CD1c-positive myeloid dendritic cell (primary cell): ENCODE data around the gene ASL.
A peak's percentile ranks its signal among the peaks of the same experiment; 100 is the strongest.
"Not testable (repeated sequence)": the region's sequence is repeated elsewhere in the genome, so short reads cannot be mapped to it uniquely, and the experiment has no call there.

Experiments used
- DNase-seq: peaks from one replicate; pipeline ENCODE4 v3.0.0-alpha.2; 2016; ENCODE audit errors: extremely low spot score

Gene ASL

DNA sequence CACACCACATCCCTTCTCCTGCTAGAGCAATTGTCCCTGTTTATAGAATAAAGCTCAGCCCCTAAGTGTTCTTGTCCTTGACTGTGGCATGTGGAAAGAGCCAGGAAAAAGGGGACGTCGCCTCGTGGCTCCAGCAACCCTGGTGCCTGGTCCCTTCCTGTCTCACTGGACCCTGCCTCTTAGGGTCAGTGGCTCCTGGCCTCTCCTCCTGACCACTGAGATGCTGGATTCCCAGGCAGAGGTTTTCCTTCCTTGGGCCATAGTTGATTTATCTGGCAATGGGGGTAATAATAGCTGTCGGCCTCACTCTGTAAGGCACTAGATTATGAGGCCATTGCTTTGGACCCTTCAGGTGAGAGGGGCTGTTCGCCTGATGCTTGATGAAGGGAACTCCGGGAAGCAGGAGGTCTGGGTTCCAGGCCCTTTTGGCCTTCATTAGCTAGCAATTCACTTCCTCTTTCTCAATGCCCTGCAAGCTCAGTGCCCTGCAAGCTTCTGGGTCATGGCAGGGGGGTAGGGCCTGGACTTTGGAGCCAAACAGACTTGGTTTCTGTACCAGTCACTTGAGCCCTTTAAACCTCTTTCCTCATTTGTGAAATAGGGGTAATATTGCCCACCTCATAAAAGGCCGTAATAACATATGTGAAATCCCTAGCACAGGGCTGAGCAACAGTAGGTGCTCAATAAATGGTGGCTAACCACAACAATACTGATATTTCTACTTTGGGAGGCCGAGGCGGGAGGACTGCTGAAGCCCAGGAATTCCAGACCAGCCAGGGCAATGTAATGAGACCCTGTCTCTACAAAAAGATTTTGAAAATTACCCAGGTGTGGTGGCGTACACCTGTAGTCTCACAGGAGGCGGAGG, 1.1 kb downstream of the ASL start:
- DNase-seq: peak; percentile 29

DNA sequence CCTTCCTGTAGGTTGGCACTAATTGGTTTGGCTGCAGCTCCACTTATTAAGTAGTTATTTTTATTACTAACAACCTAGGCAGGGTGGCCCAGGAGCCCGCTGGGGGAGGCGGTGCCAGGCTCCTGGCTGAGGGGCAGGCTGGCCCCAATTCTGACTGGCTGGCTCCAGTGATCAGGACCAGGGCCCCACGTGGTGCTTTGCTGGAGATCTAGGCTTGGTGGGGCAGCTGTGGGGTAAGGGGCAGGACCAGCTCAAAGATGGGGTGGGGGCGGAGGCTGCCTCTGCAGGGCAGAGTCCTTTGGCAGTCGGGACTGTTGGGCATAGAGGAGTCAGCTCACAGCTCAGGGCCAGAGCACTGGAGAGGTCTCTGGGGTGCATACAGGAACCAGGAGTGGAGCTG, 2.4 kb downstream of the ASL start:
- DNase-seq: no peak

DNA sequence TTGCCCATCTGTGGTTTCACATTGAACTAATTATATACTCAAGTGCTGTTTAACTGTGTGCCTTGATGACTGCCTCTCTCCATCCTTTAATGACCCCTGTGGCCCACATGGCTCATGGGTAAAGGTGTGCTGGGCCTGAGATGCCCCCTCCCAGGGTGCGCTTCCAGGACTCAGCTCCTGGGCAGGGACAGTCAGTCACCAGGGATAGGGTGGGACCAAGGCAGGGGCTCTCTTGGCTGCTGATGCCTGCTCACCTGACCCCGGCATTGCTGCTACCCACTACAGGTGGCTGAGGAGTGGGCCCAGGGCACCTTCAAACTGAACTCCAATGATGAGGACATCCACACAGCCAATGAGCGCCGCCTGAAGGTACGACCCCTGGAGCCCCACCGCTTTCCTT, 6.5 kb downstream of the ASL start:
- DNase-seq: no peak

DNA sequence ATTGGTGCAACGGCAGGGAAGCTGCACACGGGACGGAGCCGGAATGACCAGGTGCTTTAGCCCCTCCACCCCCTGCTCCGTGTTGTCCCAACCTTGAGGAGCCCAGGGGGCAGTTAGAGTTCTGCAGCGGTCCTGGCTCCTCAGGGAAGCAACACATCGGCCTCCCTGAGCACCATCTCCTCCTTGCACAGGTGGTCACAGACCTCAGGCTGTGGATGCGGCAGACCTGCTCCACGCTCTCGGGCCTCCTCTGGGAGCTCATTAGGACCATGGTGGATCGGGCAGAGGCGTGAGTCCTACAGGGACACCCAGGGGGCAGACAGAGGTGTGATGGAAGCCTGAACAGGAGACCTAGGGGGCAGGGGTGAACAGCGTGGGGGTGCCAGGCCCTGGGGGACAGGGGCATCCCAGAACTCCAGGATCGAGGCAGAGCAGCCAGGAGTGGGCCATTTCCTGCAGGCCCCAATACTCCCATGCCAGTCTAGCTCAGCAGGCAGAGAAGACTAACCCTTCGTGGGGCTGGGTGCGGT, 7.3 kb downstream of the ASL start:
- no peak for DNase-seq

DNA sequence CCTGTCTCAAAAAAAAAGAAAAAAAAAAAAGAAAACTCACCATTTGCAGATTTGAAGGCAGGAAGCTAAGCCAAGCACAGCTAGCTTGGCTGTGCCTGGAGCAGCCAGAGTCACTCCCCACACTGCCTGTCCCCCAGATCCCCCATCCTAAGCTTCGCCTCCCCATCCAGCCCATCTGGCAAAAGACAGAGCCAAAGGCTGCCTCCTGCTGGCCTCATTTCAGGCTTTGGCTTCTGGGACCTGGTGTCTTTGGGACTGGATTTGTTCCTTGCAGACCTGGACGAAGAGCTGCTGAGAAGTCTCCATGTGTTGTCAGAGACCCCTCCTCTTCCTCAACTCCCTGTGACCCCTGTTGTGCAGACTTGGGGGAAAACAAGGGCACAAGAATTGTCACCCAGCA, 8.1 kb downstream of the ASL start:
- DNase-seq: no peak

DNA sequence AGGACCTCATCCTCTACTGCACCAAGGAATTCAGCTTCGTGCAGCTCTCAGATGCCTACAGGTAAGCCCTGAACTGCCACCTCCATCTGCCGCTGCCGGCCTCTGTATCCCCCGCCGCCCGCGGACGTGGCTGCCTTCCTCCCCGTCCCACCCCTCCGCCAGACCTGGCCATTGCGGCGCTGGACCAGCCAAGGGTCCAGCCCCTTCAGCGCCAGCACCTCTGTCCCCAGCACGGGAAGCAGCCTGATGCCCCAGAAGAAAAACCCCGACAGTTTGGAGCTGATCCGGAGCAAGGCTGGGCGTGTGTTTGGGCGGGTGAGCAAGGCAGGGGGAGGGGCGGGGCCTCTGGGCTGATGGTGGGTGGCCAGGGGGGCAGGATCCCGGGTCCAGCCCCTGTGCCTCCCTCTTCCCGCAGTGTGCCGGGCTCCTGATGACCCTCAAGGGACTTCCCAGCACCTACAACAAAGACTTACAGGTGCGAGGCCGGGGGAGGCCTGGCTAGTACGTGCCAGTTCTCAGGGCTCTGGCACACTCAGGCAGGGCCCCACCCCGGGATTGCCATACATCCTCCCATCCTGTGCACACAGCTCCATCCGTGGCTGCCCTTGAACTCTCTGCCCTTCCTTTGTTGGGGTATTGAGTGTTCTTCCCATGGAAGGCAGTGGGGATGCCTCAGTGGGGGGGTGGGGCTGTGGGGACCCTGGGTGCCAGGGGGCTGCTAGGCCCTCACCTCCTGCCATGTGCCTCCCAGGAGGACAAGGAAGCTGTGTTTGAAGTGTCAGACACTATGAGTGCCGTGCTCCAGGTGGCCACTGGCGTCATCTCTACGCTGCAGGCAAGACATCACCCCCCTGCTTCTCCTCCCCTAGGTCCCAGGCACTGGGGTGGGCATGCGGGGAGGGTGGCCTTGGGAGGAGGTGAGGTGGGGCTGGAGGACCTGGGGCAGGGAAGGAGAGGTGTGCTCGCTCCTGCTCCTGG, 13.5 kb downstream of the ASL start:
- no peak for DNase-seq

DNA sequence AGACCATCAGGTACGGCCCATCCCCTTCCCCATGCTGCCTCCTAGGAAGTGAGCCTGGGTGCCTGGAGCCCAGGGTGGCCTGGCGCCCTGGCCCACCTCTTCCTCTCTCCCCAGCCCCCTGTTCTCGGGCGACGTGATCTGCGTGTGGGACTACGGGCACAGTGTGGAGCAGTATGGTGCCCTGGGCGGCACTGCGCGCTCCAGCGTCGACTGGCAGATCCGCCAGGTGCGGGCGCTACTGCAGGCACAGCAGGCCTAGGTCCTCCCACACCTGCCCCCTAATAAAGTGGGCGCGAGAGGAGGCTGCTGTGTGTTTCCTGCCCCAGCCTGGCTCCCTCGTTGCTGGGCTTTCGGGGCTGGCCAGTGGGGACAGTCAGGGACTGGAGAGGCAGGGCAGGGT, 17.0 kb downstream of the ASL start:
- no peak for DNase-seq

DNA sequence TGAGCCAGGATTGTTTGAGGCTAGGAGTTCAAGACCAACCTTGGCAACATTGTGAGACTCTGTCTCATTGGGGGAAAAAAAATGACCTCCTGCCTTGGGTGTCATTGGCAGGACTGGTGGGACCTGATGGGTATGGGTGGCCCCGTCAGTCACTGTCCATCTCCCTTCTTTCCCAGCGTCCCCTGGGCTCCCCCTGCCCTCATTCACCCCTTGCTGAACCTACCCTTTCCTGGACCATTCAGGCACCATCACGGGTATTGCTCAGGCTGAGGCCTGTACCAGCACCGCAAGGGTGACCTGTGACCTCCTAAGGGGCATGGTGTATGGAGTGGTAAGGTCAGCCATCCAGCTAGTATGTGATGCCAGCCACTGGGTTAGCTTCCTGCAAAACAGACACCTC, 19.4 kb downstream of the ASL start:
- no peak for DNase-seq

DNA sequence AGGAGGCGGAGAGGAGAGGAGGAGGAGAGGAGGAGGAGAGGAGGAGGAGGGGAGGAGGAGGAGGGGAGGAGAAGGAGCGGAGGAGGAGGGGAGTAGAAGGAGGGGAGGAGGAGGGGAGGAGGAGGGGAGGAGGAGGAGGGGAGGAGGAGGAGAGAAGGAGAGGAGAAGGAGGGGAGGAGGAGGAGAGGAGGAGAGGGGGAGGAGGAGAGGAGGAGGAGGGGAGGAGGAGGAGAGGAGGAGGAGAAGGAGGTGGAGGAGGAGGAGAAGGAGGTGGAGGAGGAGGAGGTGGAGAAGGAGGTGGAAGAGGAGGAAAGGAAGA, 23.6 kb downstream of the ASL start:
- no peak for DNase-seq

DNA sequence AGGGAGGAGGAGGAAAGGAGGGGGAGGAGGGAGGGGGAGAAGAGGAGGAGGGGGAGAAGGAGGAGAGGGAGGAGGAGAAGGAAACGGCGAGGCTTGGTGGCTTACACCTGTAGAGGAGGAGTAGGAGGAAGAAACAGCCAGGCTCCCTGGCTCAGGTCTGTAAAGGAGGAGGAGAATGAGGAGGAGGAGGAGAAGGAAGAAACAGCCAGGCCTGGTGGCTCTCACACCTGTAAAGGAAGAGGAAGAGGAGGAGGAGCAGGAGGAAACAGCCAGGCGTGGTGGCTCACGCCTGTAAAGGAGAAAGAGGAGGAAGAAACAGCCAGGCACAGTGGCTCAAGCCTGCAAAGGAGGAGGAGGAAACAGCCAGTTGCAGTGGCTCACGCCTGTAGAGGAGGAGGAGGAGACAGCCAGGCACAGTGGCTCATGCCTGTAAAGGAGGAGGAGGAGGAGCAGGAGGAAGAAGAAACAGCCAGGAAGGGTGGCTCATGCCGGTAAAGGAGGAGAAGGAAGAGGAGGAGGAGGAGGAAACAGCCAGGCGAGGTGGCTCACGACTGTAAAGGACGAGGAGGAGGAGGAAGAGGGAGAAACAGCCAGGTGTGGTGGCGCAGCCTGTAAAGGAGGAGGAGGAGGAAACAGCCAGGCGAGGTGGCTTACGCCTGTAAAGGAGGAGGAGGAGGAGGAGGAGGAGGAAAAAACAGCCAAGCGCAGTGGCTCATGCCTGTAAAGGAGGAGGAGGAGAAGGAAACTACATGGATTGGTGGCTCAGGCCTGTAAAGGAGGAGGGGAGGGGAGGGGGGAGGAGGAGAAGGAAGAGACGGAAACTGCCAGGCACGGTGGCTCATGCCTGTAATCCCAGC, 24.2 kb downstream of the ASL start:
- peak; percentile 31 for DNase-seq

DNA sequence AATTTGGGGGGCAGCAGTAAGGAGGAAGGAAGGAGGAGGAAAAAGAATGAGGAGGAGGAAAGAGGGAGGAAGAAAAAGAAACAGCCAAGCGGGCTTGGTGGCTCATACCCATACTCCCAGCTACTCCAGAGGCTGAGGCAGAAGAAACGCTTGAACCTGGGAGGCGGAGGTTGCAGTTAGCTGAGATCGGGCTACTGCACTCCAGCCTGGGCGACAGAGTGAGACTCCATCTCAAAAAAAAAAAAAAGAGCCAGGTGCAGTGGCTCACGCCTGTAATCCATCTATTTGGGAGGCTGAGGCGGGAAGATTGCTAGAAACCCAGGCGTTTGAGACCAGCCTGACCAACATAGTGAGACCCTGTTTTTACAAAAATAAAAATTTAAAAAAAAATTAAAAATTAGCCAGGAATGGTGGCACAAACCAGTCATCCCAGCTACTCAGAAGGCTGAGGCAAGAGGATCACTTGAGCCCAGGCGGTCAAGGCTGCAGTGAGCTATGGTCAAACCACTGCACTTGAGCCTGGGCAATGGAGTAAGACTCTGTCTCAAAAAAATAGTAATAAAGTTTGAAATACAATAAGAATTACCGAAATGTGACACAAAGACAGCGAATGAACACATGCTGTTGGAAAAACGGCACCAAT, 24.9 kb downstream of the ASL start:
- no peak for DNase-seq

DNA sequence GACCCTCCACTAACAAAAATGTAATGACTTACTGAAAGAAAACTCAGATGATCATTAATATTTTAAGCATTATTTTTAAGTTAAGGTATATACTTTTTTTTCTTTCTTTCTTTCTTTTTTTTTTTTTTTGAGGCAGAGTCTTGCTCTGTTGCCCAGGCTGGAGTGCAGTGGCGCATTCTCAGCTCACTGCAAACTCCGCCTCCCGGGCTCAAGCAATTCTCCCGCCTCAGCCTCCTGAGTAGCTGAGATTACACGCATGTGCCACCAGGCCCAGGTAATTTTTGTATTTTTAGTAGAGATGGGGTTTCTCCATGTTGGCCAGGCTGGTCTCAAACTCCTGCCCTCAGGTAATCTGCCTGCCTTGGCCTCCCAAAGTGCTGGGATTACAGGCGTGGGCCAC, 26.5 kb downstream of the ASL start:
- DNase-seq: not testable (repeated sequence)

DNA sequence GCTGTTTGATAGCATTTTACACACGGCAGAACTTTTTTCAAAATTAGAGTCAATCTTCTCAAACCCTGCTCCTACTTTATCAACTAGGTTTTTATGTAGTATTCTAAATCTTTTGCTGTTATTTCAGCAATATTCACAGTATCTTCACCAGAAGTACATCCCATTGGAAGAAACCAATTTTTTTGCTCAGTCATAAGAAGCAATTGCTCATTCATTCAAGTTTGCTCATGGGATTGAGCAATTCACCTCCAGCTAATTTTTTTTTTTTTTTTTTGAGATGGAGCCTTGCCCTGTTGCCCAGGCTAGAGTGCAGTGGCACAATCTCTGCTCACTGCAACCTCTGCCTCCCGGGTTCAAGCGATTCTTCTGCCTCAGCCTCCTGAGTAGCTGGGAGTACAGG, 28.4 kb downstream of the ASL start:
- DNase-seq: not testable (repeated sequence)

DNA sequence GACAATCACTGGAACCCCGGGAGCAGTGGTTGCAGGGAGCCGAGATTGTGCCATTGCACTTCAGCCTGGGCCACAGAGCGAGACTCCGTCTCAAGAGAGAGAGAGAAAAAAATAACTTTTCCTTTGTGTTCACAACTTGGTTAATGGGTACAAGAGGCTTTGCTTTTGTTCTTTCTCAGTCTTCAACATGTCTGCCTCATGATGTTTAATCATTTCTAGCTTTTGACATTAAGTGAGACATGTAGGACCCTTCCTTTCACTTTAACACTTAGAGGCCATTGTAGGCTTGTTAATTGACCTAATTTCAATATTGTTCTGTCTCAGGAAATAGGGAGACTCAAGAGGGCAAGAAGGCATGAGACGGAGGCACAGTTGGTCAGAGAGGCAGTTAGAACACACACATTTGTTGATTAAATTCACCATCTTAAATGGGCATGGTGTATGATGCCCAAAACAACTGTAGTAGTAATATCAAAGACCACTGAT, 29.7 kb downstream of the ASL start:
- DNase-seq: no peak

DNA sequence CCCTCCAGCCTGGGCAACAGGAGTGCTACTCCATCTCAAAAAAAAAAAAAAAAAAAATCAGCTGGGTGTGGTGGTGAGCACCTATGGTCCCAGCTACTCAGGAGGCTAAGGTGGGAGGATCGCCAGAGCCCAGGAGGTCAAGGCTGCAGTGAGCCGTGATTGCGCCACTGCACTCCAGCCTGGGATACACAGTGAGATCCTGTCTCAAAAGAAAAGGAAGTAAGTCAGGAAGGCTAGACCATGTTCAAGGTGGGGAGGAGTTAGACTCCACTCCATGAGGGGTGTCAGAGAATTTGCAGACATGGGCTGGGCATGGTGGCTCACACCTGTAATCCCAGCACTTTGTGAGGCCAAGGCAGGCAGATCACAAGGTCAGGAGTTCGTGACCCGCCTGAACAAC, 32.8 kb downstream of the ASL start:
- not testable (repeated sequence) for DNase-seq

DNA sequence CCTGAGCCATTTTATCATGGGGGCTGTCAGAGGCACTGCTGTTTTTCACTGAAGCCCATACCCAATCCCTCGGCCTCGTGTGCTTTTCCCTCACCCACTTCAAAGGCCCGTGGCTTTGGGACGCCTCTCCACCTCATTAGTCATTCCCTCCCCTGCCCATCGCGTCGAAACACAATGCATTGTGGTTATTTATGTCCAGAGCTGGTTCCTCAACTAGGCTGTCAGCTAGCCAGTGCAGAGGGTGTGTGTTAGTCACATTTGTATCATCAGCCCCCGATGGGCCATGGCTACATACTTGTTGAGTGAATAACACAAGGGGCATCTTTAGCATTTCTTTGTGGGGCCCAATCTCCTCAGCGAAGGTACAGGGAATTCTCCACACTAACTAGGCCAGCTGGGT, 35.2 kb downstream of the ASL start:
- no peak for DNase-seq

DNA sequence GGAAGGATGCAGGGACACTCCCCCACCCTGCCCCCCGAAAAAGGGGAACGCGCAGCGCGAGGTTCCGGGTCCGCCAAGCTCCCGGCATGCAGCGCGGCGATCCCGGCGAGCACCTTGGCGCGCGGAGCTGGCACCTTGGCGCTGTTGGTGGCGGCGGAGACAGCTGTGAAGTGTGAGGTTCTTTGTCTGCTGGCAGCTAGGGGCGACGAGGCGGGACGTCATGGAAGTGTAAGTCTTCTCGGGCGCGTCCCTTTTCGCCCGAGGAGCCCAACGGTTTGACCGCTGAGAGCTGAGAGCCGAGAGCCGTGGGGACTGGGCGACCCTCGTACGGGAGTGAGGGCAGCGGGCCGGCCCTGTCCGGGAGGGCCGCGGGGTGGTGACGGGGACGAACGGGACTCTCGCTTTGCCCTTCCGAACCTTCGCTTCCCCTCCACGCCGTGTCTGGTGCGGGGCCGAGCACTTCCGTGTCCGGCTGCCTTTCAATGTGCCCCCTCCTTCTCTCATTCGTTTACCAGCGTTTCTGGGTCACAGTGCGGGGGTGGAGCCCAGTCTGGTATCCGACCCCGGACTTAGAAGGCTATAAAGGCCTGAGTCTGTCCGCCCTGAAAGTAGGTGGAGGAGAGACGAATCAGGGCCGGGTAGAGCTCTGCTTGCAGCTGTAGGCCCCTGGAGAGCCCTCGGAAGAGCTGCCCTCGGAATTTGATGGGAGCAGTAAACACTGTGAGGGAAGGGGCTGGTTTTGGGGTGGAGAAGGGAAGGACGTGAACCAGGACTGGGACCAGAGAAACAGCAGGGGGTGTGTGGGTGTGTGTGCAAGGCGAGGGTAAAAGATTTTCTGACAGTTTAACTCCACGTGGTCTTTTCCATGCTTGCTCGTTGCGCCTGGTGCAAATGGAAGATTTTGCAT, 39.4 kb downstream of the ASL start, which contains the start of gene CRCP:
Gene CRCP (plus strand): TSS at position 105 of the 907 bp plus-strand sequence. CDS start 116 bp downstream, at position 221.
- peak; percentile 87 for DNase-seq

DNA sequence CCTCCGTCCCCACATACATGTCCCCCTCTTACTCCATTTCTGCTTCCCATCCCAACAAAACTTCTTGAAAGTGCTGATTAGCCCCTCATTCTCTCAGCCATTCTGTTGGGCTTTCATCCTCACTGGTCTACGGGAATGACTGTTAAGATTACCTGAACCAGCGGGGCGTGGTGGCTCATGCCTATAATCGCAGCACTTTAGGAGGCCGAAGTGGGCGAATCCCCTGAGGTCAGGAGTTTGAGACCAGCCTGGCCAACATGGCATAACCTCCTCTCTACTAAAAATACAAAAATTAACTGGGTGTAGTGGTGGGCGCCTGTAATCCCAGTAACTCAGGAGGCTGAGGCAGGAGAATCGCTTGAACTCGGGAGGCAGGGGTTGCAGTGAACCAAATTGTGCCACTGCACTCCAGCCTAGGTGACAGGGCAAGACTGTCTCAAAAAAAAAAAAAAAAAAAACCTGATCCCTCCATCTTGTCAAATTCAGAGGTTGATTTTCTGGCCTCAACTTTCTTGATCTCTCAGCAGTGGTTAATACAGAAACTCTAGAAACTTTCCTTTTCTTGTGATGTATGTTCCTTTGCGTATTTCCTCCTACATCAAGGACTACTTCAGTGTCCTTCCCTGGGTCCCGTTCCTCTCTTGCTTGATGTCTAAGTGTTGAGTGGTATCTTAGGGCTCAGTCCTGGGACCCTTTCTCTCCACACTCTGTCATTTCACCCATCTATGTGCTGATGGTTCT, 41.2 kb downstream of the ASL start:
- DNase-seq: not testable (repeated sequence)

DNA sequence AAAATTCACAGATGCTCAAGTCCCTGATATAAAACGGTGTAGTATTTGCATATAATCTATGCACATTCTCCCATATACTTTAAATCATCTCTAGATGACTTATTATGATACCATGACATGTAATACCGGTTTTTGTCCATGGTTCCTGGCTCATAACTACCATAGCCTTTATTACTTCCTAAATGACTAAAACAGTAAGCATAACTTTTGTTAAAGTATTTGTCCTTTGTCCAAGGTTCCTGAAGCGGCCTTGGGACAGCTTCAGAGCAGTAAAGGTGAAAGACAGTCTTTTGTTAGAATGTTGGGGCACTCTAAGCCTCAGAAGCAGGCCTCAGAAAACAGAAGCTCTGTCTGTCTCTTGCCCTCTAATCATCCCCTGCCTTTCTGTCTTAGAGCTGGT, 43.0 kb downstream of the ASL start:
- DNase-seq: no peak
